ENCODE measurements around the gene LYZL6.
"Not testable (repeated sequence)": the region's sequence is repeated elsewhere in the genome, so short reads cannot be mapped to it uniquely, and the experiment has no call there.

LYZL6 gene

DNA sequence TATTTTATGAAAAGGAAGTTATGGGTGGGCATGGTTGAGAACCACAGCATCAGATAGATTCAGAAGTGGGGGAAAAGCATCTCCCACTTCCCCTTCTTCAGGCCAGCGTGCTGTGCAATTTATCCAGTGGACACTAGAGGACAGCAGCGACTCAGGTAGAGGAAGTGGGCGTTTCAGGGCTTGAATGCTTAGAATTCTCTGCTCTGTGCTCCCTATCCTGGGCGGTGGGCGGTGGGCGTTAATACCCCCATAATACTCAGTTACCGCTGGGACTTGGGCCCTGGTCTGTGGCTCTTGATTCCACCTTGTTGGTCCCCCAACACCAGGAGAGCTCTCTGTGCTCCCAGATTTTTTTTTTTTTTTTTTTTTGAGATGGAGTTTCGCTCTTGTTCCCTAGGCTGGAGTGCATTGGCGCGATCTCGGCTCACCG is 3.7 kb upstream of the LYZL6 start:
- DNase-seq (ENCODE audit: low spot score) = peak; percentile 68

DNA sequence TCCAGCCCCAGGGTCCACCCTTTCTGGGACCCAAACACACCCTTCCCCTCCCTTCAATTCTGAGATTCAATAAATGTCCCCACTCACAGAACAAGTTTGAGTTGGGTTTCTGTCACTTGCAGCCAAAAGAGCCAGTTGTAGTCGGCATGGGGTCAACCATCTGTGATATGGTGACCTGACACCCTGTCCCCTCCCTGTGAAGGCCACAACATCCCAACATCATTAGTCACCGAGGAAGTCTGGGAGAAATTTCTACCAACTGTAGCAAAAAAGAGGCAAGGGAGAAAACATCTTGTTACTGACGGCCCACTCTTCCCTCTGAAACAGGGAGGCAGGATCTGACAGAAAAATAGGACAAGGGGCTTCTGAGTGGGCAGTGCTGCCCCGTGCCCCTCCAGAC is 638 bp upstream of the LYZL6 start:
- DNase-seq (ENCODE audit: low spot score) = no peak

DNA sequence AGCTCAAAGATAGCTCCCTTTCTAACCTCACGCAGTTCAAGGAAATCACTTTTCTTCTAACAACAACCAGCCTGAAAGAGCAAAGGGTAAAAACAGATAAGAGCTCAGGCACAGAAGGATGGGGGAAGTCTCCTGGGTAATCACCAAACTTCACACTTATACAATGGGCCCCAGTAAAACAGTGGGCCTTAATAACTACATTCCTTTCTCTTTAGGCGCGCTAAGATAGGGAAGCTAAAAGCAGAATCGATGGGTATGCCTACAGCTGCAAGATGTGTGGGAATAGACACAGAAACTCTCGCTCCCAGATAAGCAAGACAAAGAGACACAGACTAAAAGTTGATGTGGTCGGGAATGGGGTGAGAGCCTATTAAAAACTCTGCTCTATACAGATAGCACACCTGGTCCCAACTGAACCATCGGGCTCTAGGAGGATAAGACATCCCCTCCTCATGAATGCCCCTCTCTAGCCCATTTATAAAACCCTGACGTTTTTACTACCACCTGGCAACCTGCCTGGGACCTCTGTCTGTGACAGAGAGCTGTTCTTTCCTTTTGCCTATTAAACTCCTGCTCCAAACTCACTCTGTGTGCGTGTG is 826 bp downstream of the LYZL6 start:
- no peak for DNase-seq (ENCODE audit: low spot score)

DNA sequence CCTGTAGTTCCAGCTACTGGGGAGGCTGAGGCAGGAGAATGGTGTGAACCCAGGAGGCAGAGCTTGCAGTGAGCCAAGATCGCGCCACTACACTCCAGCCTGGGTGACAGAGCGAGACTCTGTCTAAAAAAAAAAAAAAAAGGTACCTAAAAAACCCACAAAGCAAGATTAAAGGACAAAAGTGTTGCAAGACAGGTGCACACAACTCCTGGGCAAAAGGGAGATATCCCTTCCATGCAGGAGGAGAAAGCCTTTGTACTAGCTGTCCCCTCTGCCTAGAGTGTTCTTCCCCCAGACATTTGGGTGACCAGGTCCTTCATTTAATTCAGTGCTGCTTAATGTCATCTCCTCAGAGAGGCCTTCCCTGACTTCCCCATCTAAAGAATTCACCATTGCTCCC is 5.0 kb downstream of the LYZL6 start:
- DNase-seq (ENCODE audit: low spot score) = not testable (repeated sequence)

DNA sequence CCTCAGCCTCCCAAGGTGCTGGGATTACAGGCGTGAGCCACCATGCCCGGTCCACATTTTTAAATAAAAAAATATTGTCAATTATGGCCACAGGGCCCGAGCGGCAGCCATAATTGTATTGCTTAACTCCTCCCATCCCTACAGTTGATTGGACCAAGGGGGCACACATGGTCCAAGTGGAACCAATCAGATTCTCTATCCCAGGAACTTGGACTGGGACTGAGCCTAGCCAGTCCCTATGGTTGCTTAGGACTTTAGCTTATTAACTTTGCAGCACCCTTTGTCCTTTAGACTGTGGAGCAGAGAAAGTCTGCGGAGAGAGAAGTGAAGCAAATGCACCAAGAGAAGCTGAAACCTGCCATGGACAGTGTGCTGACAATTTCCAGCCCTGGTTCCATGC is 7.5 kb downstream of the LYZL6 start:
- DNase-seq (ENCODE audit: low spot score) = no peak

DNA sequence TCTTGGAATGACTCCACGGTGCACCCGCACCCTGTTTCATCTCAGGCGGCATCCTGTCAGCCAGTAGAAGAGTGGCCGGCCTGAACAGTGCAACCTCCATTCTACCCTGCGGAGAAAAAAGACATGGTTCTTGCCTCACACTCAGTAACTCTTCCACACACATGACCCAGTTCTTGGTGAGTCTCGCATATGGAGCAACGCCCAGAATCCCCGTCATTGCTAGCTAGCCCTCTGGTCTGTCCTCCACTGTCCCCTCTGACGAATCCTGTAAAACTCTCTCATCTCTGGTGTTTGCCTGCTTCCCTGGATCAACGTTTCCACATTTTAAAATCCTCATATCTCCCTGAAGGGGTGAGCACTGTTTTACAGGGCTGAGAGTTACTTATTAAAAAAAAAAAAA is 8.8 kb downstream of the LYZL6 start:
- no peak for DNase-seq (ENCODE audit: low spot score)

DNA sequence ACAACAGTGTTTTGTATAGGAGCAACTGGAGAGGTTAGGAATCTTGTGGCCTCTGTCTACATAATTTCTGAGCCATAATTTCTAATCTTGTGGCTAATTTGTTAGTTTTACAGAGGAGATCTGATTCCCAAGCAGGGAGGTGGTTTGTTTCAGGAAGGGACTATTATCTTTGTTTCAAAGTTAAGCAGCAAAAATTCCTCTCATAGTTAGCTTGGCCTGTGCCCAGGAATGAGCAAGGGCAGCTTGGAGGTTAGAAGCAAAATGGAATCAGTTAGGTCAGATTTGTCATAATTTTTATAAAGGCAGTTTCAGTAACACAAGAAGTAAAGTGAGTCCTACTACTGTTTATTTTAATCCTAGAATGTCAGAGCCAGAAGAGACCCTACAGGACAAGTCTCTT is 10.9 kb downstream of the LYZL6 start:
- DNase-seq (ENCODE audit: low spot score) = no peak

DNA sequence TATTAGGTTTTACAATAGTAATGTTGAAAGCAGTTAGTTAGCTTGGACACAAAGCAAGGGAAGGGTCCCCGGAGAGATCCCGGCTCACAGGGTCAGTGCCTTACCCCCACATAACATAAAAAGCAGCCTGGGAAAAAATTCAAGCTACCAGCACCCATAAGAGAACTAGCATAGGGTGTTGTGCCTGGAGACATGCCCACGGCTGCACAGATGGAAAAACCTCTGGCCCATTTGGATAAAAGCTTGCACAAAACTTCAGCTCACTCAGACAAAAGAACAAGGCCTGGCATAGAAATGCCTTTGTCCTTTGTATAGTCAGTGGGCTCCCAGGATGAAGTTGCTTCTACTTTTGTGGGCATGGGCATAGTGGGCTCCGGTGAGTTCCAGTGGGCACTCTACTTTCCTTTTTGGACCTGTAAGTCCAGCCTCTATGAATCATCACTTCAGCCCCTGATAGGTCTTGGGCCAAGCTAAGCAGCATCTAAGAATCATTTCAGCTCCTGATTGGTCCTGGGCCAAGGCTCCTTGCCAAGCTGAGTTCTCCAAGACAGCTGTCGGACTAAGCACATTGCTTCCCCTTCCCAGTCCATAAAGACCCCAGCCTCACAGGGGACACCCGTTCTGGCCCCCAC is 11.6 kb downstream of the LYZL6 start:
- no peak for DNase-seq (ENCODE audit: low spot score)

DNA sequence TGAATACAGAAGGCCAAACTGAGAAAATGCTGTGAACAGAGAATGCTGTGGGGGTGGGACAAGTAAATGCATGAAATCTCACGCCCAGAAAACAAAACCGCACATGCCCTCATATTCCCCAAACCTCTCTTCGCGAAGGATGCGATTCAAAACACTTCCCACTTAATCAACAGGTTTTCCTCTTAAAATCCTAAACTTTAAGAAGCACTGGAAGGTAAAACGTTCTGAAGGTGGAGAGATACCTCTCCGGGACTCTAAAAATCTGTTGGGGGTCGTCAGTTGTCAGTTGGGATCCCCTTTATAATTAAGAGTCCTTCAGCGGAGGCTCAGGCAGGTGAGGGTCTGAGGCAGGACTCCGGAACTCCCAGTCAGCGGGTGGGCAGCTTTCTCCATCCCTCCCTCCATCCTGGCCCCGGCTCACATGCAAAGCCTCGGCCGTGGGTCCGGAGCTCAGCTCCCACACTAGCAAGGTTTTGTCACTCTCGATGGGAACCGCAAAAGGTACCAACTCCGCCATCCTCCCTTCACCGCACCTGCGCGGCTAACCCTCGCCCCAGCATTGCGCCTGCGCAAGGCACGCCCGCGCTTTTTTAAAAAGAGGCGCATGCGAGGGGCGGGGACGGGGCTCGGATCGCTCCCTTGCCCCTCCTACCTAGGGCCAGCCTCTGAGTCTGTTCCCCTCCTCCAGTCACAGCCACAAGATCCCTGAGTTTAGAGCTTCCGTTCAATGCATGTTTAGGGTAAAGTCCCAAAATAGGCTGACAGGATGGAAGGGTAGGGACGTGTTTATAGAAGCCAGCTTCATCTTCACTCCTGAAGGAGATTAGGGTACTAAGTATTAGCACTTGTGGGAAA is 13.1 kb downstream of the LYZL6 start, which contains the start of gene RDM1:
Gene RDM1, minus strand, starts transcription at position 563 of the 855 bp plus-strand sequence. Its CDS starts 46 bp downstream, at position 517.
- DNase-seq (ENCODE audit: low spot score) = peak; percentile 90

DNA sequence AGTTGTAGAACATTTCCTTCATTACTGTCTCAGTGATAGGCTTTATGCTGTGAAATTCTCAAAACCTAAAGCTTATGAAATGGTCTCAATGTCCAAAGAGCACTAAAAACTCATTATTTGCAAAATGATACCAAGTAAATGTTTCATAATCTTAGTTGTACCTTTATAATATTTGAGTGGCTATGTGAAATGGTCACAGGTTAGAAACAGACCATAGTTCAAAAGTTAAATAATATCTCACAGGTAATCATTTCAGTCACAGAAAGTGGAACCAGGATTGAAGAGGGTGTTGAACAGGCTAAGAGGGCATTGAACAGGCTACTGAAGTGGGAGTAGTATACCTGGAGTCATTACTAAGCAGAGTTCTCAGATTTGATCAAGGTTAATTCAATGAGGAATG is 15.8 kb downstream of the LYZL6 start:
- no peak for DNase-seq (ENCODE audit: low spot score)

DNA sequence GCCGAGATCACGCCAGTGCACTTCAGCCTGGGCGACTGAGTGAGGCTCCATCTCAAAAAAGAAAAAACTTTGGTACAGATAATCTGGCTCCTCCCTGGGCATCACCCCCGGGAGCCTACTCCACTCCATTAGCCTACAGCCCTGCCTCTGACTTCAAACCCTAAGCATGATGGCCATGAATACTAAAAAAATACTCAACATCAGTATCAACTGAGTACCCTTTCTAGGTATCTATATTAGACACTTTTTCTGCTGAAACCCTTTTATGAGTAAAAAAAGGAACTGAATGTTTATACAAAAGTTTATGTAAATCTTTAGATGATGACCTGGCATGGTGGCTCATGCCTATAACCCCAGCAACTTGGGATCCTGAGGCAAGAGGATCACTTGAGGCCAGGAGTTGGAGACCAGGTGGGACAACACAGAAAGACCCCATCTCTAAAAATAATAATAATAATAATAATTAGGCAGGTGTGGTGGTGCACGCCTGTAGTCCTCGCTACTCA is 19.9 kb downstream of the LYZL6 start:
- no peak for DNase-seq (ENCODE audit: low spot score)

DNA sequence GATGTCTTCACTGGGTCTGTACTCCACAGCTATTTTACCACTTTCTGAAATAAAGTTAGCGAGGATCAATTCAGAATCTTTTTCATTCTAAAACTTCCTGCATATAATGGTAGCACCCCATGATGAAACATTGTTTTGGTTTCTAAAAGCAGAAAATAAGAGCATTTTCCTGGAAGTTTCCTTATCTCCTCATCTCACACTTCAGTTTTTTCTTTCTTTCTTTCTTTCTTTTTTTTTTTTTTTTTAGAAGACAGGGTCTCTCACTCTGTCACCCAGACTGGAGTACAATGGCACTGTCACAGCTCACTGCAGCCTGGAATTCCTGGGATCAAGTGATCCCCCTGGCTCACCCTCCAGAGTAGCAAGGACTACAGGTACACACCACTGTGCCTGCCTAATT is 23.3 kb downstream of the LYZL6 start:
- no peak for DNase-seq (ENCODE audit: low spot score)

DNA sequence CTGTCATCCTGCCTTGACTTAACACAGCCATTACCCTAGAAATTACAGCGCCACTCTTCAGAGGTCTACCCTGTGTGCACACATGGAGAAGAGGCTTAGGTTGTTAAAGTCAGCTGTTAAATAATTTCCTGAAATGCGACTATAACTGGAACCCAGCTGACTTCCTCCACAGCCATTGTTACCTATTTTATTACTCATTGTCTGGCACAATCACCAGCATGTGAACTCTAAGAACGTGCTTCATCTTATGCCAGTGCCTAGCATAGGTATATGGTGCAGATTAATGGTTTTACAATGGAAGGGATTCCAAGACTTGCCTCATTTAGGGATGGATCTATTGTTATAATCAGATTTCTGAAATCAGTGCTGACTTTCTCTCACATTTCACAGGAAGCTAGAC is 24.8 kb downstream of the LYZL6 start:
- no peak for DNase-seq (ENCODE audit: low spot score)

DNA sequence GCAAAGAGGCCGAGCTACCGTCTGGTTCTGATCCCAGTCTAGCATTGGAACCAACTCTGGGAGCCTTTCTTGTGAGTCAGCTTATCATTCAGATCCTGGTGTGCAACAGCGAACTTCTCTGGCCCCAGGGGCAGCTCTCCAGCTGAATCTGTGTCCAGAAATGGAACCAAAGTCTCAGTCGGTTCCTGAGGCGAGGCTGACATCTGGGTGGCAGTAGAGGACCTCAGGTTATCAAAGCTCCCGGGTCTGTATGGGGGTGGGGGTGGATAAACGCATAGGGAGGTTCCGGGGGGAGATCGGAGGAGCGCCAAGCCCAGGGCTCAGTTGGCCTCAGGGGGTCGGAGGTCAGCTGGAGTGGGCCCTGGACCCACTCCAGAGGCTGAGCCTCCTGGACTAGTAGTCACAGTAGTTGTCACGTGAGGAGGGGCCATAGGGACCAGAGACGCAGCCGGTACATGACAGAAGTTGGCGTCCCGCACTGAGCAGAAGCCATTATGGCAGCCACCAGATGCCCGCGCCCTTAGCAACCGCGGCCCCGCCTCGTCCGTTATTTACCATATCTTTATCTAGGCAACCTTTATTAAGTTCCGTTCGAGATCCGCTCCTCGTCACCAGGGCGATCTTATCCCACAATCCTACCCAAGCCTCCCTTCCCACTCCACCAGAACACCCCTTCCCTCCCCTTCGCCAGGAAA is 25.8 kb downstream of the LYZL6 start:
- DNase-seq (ENCODE audit: low spot score) = no peak

DNA sequence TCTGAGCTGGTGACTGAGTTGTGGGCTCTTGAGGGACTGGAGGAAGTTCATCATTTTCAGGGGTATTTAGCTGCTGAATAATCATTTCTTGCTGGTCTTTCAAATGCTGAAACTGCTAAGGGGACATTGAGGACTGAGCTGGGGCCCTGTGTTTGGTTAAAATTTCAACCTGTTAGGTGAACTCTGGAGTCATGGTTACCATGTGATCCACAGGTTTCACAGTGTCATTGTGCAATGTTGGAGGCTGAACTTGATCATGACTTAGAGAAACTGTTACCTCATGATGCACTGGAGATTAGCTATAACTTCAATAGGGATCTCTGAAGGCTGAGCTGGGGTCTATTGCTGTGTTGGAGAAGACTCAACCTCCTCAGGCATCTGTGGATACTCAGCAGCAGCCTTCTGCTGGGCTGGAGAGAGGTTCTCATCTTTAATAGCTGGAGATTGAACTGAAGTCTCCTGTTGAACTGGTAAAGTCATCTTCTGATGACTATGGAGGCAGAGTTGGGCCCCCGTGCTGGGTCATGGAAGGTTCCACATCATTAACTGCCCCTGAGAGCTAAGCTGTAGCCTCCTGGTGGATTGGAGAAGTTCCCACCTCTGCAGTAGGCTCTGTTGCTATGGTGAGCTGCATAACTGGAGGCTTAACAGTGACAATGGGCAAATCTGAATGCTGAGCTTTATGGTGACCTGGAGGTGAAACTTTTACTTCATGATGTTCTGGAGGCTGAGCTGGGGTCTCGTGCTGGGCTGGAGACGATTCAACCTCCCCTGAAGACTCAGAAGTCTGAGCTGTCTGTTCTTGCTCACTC is 28.2 kb downstream of the LYZL6 start:
- no peak for DNase-seq (ENCODE audit: low spot score)

DNA sequence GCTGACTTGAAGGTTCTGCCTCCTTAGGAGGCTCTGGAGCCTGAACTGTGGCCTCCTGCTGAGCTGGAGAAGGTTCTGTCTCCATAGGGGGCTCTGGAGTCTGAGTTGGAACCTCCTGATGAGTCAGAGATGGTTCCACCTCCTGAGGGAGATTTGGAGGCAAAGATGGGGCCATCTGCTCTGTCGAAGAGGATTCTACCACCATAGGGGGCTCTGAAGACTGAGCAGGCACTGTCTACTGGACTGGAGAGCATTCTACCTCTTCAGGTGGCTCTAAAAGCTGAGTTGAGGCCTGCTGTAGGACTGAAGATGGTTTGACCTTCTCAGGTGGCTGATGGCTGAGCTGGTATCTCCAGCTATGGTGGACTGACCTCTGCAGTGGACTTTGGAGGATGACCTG is 29.2 kb downstream of the LYZL6 start:
- no peak for DNase-seq (ENCODE audit: low spot score)

DNA sequence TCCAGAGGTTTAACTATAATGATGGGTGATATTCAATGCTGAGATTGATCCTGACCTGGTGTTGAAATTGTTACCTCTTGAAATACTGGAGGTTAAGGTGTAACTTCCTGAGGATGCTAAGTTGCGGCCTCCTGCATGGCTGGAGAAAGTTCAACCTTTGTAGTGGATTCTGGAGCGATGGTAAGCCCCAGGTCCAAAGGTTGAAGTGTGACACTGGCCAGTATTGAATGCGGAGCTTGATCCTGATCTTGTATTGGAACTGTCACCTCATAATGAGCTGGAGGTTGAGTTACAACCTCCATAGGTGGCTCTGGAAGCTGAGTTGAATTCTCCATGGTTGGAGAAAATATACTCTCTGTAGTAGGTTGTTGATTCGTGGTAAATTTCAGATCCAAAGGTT is 29.9 kb downstream of the LYZL6 start:
- no peak for DNase-seq (ENCODE audit: low spot score)

DNA sequence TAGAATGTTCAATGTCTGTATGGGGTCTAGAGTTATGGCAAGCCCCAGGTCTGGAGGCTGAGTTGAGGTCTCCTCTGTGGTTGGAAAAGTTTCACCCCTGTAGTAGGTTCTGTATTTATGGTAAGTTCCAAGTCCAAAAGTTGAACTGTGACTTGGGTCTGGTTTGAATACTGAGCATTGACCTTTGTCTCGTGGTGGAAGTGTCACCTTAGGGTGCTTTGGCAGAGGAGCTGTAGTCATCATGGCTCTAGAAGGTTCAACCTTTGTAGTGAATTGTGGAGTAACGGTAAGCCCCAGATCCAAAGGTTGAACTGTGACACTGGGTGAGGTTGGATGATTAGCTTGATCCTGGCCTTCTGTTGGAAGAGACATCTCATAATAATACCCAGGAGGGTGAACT is 30.6 kb downstream of the LYZL6 start:
- DNase-seq (ENCODE audit: low spot score) = no peak

DNA sequence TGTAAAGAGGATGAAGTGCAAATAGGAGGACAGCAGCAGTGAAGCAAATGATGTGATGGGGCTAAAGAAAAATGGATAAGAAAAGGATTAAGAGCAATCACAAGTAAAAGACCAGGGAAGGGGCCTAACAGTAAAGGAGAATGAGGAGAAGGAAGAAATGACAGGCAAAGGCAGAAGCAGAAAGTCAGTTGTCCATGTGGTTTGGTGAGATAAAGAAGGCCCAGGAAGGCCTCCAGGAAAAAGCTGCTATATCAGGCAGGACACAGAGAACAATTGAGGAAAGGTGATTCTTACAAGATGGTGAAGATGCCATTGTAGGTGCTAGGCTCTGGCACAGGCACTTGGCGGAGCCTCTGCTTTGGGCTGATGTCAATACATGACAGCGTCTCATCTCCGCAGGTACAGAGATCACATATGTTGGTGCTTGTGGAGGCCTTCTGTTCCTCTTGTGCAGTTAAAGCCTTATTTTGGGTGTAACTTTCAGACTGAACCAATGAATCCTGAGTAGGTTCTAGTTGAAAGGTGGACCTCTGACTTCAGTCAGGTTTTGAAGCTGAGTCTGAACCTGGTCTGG is 31.1 kb downstream of the LYZL6 start:
- DNase-seq (ENCODE audit: low spot score) = no peak

DNA sequence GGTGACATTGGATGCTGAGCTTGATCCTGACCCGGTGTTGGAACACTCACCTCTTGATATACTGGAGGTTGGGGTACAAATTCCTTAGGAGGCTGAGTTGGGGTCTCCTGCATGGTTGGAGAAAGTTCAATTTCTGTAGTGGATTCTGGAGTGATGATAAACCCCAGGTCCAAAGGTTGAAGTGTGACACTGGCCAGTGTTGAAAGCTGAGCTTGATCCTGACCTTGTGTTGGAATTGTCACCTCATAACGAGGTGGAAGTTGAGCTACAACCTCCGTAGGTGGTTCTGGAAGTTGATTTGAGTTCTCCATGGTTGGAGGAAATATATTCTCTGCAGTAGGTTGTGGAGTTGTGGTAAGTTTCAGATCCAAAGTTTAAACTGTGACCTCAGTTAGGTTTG is 34.1 kb downstream of the LYZL6 start:
- no peak for DNase-seq (ENCODE audit: low spot score)

DNA sequence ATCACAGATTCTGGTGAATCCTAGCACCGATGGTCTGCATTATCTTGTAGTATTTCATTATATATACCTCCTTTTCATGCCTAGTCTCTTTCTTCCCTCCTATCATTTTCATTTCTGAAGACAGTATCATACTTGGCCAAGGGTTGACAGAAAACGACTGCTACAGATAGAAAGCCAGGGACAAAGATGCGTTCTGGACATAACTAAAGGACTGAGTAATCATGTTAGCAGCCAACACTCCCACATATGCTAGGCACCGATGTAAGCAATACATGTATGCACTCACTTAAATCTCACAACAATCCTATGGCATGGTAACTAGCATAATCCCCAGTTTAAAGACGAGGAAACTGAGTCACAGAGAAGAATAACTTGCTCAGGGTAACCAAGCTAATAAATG is 35.8 kb downstream of the LYZL6 start:
- no peak for DNase-seq (ENCODE audit: low spot score)
